HG02610 (cell line): ENCODE measurements around the gene LIPK.

Experiments
- ATAC-seq: cut with Tn5 transposase; IDR thresholded peaks from one replicate; pipeline ENCODE4 v1.9.1; 2021; ENCODE audit warnings: mild to moderate bottlenecking, moderate library complexity; ENCODE audit not compliant: unreplicated experiment

The LIPK gene

GRCh38 chr10:88783724-88784123, 77.7 kb downstream of the LIPK start:
- ATAC-seq: no peak

- no peak for ATAC-seq
Measured at GRCh38 chr10:88786032-88786770, 80.2 kb downstream of the LIPK start.

GRCh38 chr10:88787463-88787862, 81.4 kb downstream of the LIPK start:
- no peak for ATAC-seq

GRCh38 chr10:88788924-88789323, 82.9 kb downstream of the LIPK start:
- no peak for ATAC-seq

- peak; percentile 58 for ATAC-seq
Measured at GRCh38 chr10:88791924-88792323, 85.9 kb downstream of the LIPK start.

- no peak for ATAC-seq
Measured at GRCh38 chr10:88792661-88793060, 86.6 kb downstream of the LIPK start.

- ATAC-seq: peak; percentile 78
Measured at GRCh38 chr10:88793712-88794299, 87.8 kb downstream of the LIPK start.

- ATAC-seq: no peak
Measured at GRCh38 chr10:88794731-88795130, 88.7 kb downstream of the LIPK start.

GRCh38 chr10:88800152-88801125, 94.4 kb downstream of the LIPK start:
- no peak for ATAC-seq
